GM18951 (cell line): ENCODE data around the gene TCAF1.

Experiments
- POLR2A ChIP-seq: IDR thresholded peaks from 4 replicates; pipeline ENCODE4 v1.6.1; 2011; ENCODE audit warnings: mild to moderate bottlenecking; ENCODE audit not compliant: insufficient read length, insufficient read depth; ENCODE audit errors: extremely low read depth
- in situ Hi-C: fragments of 300-500 bp; cut with MboI; formaldehyde crosslinking; loops from one replicate; pipeline ENCODE4 v1.12.0; 2022; ENCODE audit warnings: low sequenced_read_pairs, mixed read lengths, inconsistent platforms; ENCODE audit not compliant: unreplicated experiment

Gene TCAF1

DNA sequence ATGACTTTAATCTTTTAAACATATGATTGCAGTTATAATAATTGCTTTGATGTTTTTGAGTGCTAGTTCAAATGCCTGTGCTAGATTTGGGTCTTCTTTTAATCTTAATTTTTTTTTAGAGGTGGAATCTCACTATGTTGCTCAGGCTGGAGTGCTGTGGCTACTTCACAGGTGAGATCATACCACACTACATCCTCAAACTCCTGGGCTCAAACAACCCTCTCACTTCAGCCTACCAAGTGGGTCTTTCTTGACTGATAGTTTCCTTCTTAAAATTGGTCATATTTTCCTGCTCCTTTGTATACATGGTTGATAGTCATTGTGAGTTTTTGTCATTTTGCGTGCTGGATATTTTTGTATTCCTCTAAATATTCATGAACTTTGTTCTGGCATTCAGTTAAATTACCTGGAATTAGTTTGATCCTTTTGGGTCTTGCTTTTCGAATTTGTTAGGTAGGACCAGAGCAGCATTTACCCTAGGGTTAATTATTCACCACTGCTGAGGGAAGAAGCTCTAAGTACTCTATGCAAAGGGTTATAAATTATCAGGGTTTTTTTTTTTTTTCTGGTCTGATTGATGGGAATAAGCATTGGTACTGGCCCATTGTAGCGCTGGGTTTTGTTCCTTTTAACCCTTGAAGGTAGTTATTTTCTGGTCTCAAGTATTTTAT, 12.1 kb upstream of the TCAF1 start:
- no peak for TF ChIP-seq POLR2A
- in situ Hi-C loops: no loop called here

- TF ChIP-seq POLR2A: no peak
- in situ Hi-C loops: no loop called here
These were observed 8.7 kb upstream of the TCAF1 start for GRCh38 chr7:143910473-143911248.

- in situ Hi-C loops: no loop called here
- TF ChIP-seq POLR2A: no peak
These were observed 7.9 kb upstream of the TCAF1 start for GRCh38 chr7:143909863-143910262.

- TF ChIP-seq POLR2A: no peak
- in situ Hi-C loops: no loop called here
These were observed 6.1 kb upstream of the TCAF1 start for GRCh38 chr7:143908120-143908519.

DNA sequence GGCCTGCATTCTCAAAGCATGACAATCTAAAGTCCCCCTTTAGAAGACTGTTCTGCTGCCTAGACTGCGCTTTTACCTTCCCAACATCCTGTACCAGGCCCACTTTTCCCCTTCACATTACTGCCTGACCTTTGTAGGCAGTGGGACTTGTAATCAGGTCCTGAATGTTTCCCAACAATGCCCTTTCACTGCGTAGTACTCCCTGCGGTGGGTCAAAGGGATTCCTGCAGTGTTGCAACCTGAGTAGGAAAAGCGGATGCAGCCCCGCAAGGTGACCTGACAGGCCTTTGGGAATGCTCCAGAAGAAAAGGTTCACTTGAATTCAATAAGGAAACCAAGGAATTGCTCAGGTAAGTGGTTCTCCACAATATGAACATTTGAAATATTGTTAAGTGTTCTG, 4.9 kb upstream of the TCAF1 start:
- TF ChIP-seq POLR2A: no peak
- in situ Hi-C loops: no loop called here

DNA sequence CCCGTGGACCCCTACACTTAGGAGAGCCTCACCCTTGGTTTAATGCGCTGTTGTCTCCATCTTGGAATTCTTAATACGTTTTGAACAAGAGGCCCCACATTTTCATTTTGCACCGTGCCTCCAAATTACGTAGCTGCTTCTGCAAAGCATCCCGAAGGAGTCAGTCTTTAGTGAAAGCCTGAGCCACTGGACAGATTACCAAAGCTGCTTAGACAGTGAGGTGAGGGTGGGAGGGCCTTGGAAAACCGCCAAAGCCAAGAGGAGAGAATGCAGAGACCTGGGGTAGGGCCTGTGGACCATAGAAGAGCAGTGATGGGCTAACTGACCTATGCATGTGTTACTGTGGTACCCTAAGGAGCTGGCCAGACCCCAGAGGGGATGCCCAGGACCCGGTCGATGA, 4.2 kb upstream of the TCAF1 start:
- no peak for TF ChIP-seq POLR2A
- in situ Hi-C loops: no loop called here

DNA sequence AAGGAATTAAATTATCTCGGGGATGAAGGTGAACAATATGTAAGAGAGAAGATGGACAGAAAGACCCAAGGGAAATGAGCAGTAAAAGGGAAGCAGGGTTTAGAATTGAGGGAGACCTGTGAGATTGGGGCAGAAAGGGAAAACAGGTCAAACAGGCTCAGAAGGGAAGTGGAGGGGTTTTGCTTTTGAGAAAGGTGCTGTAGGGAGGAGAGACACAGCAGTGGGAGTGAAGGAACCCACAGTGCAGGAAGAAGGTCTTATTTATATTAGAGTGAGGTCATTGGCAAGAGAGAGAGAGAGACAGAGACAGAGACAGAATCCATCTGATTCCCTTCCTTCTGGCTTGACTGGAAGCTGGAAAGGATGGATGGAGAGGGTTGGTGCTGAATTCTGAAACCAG, 3.5 kb upstream of the TCAF1 start:
- in situ Hi-C loops: no loop called here
- no peak for TF ChIP-seq POLR2A

DNA sequence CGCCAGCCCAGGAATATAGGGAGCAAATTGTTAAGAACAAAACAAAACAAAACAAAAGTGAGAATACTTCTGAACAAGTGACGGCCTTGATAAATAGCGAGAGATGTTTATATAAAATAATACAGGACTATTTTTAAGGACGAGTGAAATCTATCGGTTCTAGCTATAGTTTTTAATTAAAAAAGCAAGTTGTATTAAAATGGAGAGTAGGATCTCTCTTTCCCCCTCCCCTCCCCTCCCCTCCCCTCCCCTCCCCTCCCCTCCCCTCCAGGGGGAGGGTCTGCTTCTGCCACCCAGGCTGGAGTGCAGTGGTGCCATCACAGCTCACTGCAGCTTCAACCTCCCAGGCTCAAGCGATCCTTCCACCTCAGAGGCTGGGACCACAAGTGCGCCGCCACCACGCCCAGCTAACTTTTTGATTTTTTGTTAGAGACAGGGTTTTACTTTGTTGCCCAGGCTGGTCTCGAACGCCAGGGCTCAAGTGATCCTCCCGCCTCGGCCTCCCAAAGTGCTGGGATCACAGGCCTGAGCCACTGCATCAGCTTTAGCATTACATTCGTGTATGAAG, 440 bp upstream of the TCAF1 start:
- in situ Hi-C loops: no loop called here
- no peak for TF ChIP-seq POLR2A

- in situ Hi-C loops: no loop called here
- no peak for TF ChIP-seq POLR2A
These were observed 676 bp downstream of the TCAF1 start for GRCh38 chr7:143901332-143901667.

DNA sequence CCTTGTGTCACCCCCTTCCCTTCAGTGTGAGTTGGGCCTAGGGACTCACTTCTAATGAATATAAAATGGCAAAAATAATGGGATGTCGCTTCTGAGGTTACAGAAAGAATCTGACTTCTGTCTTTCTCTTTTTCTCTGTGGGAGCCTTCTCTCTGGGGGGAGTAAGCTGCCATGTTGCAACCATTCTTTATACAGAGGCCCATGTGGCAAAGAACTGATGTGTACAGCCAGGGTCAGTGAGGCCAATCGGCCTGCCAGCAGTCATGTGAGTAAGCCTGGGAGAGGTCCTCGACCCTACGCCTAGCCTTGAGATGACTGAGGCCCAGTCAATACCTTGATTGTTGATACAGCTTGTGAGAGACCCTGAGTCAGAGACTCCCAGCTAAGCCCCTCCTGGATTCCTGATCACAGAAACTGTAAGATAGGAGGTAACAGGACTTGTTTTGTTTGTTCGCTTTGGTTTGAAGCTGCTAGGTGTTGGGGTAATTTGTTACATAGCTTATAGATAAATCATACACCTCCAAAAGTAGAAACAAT, 1.7 kb downstream of the TCAF1 start:
- in situ Hi-C loops: no loop called here
- TF ChIP-seq POLR2A: no peak

DNA sequence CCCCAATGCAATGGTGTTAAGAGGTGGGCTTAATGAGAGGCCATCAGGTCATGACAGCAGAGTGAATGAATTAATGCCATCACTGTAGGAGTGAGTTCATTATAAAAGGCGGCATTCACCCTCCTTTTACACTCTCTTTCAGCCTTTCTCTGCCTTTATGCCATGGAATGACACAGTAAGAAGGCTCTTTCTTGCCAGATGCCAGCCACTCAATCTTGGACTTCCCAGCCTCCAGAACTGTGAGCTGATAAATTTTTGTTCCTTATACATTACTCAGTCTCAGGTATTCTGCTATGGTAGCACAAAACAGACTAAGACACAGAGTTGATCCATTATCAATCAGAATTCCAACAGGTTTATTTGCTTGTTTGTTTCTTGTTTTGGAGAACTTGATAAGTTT, 3.2 kb downstream of the TCAF1 start:
- in situ Hi-C loops: no loop called here
- no peak for TF ChIP-seq POLR2A

DNA sequence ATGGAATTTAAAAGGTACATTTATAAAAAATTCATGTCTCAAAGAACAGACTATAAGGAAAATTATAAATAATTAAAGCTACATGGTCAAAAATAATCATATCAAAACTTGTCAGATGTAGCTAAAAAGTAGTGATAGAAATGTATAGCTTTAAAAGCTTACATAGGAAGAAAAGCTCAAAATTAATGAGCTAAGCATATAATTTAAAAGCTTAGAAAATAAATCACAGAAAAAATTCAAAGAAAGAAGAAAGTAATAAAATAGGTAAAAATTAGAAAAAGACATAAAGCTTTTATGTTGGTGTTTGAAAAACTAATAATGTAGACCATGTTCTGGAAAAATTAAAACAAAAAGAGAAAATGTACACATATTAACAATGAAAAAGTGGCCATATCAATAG, 5.3 kb downstream of the TCAF1 start:
- TF ChIP-seq POLR2A: no peak
- in situ Hi-C loops: no loop called here

DNA sequence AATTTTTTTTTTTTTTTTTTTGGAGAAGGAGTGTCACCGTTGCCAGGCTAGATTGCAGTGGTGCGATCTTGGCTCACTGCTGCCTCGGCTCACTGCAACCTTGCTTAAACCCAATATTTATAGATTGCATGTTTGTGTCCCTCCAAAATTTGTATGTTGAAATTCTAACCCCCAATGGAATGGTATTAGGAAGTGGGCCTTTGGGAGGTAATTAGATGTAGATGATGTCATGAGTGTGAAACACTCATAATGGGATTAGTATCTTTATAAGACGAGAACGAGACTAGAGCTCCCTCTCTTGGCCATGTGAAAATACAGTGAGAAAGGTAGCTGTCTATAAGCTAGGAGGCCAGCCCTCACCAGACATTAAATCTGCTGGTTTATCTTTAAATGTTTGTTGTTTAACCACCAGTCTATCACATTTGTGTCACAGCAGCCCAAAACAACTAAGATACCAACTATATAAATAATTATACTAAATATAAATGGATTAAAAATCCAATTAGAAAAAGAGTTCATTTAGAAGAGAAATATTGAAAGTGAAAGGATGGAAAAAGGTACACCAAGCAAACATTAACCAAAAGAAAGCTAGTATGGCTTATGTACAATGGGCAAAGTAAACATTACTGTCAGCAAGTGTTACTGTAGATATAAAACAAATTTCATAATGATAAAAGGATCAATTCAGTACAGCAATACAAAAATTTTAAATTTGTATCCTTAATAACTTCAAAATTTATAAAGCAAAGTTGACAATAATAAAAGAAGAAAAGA, 9.3 kb downstream of the TCAF1 start:
- in situ Hi-C loops: no loop called here
- no peak for TF ChIP-seq POLR2A
